ENCODE data around the gene TRAPPC3L. TPM values are rescaled to one million over a fixed set of nuclear protein-coding genes. Genes with fewer than 3 reads are reported as not detected.

Gene TRAPPC3L
- total RNA-seq, 1 experiment from 2014 or later: 0.06 TPM

DNA sequence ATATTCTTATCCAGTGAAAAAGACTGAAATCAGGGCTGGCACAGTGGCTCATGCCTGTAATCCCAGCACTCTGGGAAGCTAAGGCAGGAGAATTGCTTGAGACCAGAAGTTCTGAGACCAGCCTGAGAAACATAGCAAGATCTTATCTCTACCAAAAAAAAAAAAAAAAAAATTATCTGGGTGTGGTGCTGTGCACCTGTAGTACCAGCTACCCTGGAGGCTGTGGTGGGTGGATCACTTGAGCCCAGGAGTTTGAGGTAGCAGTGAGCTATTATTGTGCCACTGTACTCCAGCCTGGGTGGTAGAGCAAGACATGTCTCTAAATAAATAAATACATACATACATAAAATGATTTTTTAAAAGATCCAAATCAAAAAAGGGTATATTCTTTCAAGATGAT lies 78.0 kb downstream of the TRAPPC3L start:
- DNase-seq (ENCODE audit: low read depth): no peak

DNA sequence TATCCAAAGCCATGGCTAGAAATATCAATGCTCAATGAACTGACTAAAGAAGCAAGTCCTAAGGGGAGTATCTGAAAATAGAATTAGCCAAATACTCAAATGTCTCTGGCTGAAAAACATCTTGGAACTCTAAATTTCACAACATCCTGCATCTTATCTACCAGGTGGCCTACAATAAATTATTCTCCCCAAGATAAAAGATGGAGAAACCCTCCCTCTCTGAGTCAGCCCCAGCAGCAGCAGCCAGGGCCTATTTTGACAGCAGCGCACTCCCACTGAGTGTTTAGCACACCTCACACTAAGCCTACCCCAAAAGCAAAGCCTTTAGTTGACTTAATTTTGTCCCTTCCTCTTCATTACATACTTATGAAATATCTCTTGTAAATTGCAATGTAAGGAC lies 78.4 kb downstream of the TRAPPC3L start:
- DNase-seq (ENCODE audit: low read depth): no peak

DNA sequence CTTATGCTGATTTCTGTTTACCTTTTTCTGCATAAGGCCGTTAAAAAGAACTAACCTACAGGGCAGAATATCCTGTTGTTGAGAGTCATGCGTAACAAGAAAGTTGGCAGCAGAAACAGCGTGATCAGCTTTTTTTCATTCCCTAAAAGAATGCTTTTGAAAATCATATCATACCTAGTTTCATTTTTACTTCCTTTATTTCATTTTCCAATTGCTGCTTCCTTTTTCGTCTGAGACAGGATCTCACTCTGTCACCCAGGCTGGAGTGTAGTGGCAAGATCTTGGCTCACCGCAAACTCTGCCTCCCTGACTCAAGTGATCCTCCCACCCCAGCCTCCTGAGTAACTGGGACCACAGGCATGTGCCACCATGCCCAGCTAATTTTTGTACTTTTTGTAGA lies 80.2 kb downstream of the TRAPPC3L start:
- DNase-seq (ENCODE audit: low read depth): no peak

DNA sequence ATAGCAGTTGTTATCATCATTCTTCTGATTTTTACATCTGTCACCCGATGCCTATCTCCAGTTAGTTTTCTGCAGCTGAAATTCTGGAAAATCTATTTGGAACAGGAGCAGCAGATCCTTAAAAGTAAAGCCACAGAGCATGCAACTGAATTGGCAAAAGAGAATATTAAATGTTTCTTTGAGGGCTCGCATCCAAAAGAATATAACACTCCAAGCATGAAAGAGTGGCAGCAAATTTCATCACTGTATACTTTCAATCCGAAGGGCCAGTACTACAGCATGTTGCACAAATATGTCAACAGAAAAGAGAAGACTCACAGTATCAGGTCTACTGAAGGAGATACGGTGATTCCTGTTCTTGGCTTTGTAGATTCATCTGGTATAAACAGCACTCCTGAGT lies 82.2 kb downstream of the TRAPPC3L start:
- no peak for DNase-seq (ENCODE audit: low read depth)

DNA sequence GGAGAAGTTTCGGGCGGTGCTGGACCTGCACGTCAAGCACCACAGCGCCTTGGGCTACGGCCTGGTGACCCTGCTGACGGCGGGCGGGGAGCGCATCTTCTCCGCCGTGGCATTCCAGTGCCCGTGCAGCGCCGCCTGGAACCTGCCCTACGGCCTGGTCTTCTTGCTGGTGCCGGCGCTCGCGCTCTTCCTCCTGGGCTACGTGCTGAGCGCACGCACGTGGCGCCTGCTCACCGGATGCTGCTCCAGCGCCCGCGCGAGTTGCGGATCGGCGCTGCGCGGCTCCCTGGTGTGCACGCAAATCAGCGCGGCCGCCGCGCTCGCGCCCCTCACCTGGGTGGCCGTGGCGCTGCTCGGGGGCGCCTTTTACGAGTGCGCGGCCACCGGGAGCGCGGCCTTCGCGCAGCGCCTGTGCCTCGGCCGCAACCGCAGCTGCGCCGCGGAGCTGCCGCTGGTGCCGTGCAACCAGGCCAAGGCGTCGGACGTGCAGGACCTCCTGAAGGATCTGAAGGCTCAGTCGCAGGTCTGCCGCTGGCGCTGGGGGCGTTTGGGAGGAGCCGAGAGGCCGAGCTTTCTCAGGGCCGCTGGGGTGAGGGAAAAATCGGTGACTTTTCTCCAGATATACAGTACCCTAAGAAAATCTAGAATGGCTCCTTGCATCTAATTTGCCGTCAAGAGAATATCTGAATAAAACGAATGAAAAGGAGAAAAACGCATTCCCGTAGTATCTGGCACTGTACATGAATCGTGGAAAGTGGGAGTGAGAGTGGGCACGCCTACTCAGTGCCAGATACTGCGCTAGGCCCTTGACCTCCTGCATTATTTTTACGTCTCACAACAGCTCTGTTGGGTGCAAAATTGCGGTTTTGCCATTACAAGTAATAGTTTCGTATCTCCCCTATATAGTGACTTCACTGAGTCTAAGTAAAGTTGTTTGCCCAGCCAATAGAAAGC lies 83.3 kb downstream of the TRAPPC3L start:
- DNase-seq (ENCODE audit: low read depth): no peak

DNA sequence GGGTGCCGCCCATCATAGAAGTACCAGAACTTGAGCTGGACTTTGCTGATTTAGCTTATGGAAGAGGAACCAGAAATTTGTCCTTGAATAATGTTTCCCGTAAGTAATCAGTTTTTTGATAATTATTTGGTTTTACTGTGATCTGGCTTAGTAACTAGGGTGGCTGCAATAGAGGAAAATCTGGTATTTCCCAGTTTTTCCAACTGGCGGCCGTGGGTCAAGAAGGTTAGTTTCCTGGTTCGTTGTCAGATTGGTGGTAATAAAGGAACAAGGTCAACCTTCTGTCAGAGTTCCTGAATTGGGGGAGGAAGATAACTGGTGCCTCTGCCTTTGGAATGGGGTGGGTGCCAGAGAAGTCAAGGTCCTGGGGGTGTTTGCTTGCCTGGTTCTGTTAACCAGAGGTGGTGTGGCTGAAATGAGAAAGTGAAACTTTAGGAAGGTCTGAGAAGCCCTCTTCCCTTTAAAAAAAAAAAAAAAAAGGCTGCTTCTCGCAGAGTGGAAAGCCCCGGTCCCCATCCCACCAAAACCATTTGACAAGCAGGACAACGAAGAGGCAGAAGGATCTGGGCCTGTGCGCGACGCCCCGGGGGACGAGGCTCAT lies 84.1 kb downstream of the TRAPPC3L start, which contains the start of gene CALHM6:
Gene CALHM6 (plus strand): TSS at position 45 of the 601 bp plus-strand sequence. CDS start 555 bp downstream, at position 600.
- no peak for DNase-seq (ENCODE audit: low read depth)

DNA sequence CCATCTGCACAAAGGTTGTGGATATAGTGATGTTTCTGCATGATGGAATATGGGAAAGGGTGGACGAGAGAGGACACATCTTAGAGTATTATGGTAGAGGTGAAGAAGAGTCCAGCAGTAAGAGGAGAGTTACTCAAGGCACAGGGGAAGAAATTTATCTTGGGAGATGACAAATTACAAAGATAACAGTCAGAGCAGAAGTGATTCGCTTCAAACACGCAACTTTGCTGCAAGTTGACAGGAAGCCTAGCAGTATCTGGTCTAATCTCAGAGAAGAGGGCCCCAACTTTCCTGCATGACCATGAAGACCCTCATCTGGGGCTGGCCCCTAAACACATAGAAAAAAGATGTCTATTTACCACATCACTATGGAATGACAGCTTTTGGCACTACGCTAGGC lies 85.6 kb downstream of the TRAPPC3L start:
- no peak for DNase-seq (ENCODE audit: low read depth)

DNA sequence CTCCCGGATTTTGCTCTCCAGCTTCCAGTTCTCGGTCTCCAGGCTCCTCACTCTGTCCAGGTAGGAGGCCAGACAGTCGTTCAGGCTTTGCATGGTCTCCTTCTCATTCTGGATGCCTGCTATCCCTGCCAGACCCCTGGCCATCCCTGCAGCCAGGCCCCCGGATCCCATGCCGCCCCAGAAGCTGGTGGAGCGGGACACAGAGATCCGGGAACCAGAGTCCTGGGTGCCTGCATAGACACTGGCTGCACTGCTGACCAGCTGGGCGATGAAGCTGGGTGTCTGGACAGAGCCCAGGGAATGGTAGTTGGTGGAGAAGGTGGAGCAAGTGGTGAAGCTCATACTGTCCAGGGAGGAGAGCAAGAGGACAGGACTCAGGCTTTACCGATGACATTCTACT lies 87.2 kb downstream of the TRAPPC3L start:
- no peak for DNase-seq (ENCODE audit: low read depth)

DNA sequence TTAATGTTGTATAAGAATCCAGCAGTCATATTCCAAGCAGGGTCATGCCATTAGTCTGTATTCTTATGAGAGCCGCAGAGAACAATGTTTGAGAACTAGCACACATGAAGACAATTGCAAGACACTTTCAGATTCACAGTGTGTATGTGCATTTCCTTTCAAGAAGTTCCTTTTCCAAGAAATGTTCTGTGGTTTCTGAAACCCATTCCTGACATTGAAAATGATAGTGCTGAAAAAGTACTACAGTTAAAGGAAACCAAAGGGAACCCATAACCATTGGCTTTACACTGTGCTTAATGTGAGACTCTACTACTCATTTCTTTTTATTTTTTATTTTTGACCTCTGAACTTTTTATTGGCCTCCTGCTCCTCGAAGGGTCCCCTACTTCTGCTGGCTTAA lies 88.6 kb downstream of the TRAPPC3L start:
- no peak for DNase-seq (ENCODE audit: low read depth)

DNA sequence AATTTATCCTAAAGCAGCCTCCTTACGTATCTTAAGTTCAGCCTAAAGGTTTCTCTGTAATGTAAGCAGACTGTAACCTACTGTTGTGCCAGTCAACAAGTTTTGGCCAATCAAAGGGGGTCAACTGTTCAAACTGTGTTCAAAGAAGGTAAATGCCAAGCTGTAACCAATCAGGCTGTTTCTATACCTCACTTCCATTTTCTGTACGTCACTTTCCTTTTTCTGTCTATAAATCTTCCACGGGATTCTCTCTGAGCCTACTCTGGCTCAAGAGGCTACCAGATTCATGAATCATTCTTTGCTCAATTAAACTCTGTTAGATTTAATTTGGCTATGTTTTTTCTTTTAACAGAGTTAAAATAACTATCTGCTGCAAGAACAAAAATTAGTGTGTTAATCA lies 89.4 kb downstream of the TRAPPC3L start:
- no peak for DNase-seq (ENCODE audit: low read depth)

DNA sequence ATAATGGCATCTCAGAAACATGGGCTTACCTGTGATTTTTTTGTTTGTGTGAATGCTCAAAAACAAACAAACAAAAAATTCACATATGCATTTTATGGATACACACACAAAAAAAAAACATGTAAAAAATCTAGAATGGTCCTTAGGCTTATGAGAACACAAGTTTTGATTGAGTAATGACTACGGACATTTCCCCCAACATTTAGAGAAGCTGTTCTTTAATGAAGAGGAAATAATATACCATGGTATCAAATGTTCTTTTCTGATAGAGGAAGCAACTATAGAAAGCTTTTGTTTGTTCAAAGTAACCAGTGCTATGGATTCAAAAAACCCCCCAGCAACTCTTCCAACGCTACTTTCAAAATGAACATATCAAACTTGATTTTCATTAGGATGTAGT lies 93.0 kb downstream of the TRAPPC3L start:
- no peak for DNase-seq (ENCODE audit: low read depth)

DNA sequence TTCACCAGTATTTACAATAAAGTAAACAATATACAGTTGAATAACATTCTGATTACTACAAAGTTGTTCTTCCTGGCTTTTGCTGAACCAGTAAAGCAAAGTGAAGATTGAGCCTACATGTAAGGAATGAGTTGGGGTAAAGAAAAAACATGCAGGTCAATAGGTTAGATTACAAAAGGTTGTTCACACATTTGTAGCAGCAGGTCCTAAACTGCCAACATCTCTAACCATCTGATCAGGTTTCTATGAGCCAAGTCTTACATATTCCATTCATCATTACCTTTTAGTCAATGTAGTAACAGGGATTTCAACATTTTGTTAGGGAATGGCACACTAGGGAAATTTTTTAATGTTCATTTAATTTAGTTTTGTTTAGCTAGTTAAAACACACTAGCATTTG lies 93.6 kb downstream of the TRAPPC3L start:
- DNase-seq (ENCODE audit: low read depth): no peak

DNA sequence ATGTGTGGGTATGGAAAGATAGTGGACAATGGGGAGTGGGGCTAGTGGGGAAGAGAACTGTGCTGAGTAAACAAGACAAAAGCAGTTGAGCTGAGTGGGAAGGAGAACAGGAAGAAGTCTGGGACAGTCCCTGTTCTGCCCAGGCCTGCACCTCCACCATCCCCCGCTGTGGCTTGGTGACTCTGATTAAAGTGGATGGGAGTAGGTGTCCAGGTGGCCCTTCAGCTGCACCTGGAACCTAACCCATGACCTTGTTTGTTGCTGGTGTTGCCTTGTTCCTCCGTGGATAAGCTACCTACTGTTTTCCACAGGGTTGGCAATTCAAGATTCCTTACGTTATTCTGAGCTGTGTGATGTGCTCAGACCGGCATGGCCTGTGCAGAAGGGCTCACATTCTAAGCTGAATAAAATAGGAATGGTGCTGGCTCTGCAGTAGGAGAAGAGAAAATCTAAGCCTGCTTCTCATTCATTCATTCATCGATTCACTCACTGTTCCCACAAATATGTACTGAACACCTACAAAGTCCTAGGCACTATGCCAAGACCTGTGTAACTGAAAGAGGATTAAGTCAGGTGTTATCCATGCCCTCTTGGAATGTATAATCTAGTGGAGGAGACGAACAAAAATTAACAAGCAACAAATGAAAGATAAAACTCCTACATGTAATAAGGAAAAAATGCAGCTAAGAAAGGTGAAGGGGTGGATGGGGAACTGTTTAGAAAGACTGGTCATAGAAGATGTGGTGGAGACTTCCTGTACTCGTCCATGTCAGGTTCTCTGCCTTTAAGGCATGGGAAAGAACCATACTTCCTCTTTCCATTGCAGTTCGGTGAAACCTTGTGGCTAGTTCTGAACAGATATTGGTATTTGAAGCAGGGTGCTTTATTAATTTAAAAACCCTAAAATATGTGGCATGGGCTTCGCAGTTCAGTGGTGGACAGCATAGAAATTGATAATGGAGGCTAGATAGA lies 94.4 kb downstream of the TRAPPC3L start:
- peak; percentile 11 for DNase-seq (ENCODE audit: low read depth)

DNA sequence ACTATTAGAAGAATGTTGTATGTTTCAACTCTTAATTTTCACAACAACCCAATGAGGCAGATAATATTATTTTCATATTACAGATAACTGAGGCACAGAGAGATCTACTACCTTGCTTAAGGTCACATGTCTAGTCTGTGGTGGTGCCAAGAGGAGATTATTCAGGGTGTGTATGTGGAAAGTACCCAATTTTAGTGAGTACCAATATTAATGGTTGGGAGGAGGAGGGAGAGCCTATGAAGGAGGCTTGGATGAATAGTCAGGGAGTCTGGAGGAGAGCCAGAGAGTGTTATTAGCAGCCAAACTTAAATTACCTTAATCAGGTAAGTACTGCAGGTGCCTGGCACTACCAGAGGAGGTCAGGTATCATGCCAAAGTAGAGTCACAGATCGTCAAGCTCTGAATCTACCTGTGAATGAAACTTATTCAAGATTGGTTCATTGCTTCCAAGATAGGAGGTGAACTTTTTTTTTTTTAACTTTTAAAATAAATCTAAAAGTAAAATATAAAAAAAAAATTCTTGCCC lies 95.2 kb downstream of the TRAPPC3L start:
- no peak for DNase-seq (ENCODE audit: low read depth)

DNA sequence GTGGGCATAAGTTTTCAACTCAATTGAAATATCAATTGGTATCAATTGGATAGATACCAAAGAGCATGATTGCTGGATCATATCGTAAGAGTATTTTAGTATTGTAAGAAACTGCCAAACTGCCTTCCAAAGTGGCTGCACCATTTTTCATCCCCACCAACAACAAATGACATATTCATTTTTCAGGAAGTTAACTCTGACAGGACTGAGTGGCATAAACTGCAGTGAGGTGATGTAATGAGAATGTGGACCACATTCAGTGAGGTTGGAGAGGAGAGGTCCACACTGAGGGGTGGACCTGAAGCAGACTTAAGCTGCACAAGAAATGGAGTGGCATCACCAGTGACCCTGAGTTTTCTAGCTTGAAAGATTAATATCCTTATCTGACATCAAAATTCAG lies 95.9 kb downstream of the TRAPPC3L start:
- no peak for DNase-seq (ENCODE audit: low read depth)

DNA sequence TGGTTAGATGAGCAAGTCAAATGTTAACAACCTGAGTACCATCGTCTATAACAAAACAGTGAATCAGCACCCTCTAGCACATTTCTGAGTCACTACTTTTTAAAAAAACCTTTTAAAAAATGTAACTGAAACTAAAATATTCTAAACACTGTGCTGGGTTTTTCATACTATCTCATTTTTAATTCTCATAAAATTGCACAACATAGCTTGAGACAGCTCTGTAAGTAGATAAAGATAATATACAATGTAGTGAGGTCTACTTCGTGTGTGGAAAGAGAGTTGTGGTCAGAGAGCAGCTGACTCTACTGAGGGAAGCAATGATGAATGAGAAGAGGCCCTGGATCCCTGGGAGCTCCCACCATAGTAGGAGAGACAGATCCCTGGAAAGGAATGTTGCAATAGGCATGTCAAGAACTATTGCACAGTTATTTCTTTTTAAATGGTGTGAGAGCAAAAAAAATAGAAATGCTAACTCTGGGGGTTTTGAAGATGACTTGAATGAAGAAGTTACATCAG lies 97.9 kb downstream of the TRAPPC3L start:
- peak; percentile 65 for DNase-seq (ENCODE audit: low read depth)

DNA sequence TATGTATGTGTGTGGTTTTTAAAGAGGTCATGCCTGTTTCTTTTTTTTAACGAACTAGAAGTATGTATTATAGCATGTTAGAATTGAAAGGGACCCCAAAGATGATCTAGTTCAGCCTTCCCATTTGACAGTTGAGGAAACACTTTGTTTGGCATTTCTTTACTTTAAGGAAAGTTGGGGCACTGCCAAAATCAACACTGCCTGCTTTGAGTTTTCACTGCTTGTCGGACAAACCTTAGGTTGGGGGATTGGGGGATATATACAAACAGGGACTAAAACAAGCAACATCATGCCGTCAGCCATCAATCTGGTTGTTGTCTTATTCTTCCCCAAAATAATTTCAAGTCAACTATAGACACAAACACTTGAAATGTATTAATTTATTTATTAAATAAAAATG lies 98.4 kb downstream of the TRAPPC3L start:
- DNase-seq (ENCODE audit: low read depth): no peak

DNA sequence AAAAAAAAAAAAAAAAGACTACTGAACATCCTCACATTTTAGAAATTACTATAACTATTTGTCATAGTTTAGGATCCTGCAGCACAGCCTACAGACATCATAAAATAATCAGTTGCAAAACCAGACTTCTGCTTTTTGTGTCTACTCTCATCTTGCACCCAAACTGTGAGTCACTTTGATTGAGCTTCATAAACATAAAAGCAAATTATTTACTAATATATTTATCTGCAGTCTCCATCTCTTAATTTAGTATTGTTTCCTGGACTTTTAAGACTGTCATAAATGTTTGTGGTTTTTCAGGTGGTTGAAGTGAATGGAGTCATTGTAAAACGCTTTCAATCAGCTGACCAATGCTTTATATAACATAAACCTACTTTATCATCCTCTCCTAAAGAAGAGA lies 99.1 kb downstream of the TRAPPC3L start:
- DNase-seq (ENCODE audit: low read depth): no peak

DNA sequence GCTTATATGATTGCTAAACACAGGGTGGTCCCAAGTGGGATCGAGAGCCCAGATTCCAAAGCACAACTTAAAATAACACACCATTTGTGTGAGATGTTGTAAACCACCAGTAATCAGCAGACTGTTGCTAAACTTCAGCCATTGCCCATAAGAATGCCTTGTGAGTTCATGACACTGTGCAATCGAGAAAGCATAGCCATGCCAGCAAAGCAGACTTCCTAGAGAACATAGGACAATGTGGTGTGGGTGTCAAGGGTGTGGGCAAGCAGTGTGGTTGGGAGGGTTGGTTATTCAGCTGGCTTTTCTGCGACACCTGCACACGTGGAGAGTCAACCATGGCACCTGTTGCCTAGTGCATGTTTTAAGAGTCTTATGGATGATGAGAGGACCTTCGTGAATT lies 100.4 kb downstream of the TRAPPC3L start:
- no peak for DNase-seq (ENCODE audit: low read depth)

Data from HT1080 (cell line).